MV-4-11 (cell line): ENCODE data around the gene GPR161.

Source experiments
- DNase-seq: peaks from one replicate; lab custom pipeline; 2025; lab: John Stamatoyannopoulos, UW

Gene GPR161

DNA sequence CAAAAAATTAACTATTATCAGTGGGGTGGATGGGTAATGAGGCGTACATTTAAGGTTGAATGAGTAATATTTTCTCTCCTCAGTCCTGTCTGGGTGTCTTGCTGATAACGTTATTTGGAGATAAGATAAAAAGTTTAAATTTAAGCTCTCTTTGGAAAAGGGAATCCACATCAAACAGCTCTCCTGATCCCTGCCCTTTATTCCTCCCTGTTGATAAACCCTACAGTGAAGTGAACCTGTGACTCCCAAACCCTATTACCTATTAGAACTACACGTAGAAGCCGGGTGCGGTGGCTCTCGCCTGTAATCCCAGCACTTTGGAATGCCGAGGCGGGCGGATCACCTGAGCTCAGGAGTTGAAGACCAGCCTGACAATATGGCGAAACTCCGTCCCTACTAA is 9.9 kb upstream of the GPR161 start:
- DNase-seq = no peak

- peak; percentile 72 for DNase-seq
Measured at GRCh38 chr1:168146160-168146539, 9.4 kb upstream of the GPR161 start.

GRCh38 chr1:168145184-168146159 is 8.7 kb upstream of the GPR161 start:
- peak; percentile 87 for DNase-seq

- no peak for DNase-seq
Measured at GRCh38 chr1:168141871-168142385, 5.2 kb upstream of the GPR161 start.

- DNase-seq = no peak
Measured at GRCh38 chr1:168139070-168139469, 2.3 kb upstream of the GPR161 start.

- no peak for DNase-seq
Measured at GRCh38 chr1:168138134-168138533, 1.4 kb upstream of the GPR161 start.

DNA sequence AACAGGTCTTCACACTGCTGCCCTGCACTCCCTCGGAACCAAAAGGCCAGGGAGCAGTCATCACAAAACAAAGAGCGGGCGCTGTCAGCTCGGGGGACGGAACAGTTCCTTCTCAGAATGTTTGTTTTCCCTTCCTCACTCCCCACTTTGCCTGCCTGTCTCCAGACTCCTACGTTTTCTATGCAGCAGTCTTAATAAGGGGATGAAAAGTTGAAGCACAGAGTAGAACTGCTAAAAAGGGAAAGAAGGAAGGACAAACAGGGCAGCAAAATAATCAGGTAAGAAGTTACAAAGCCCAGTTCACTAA is 738 bp upstream of the GPR161 start:
- DNase-seq = no peak

DNA sequence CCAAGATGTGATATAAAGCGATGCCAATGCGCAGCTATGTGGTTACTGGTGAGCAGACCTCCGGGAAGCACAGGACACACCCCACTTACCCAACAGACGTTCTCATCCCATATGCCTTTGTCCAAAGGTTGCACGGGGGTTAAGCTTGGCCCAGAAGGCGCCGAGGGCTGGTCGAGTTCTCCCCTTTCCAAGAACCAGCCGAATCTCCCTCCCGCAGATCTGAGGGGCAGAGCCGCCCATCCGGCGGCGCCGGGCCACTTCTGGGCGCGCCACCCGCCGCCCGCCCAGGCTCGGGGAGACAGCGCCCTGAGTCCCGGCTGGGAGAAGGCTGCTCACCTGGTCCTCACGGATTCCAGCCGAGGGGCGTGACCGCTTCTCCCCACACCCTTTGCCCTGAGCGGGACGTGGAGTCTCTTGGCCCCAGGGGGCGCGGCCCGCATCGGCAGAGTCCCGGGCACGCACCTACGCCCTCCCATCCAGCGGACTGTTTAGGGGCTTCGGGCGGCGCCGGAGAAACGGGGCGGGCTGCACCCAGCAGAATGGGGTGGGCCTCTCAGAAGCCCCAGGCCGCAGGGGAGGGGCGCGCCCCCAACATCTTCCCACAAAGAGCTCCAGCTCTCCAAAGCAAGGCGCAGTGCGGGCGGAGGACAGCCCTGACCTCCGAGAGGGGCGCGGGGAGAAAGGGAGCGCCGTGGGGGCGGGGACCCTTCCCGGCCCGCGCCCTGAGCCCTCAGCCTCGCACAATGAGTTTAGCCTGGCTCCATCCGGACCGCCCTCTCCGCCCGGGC is 615 bp downstream of the GPR161 start:
- DNase-seq = no peak

DNA sequence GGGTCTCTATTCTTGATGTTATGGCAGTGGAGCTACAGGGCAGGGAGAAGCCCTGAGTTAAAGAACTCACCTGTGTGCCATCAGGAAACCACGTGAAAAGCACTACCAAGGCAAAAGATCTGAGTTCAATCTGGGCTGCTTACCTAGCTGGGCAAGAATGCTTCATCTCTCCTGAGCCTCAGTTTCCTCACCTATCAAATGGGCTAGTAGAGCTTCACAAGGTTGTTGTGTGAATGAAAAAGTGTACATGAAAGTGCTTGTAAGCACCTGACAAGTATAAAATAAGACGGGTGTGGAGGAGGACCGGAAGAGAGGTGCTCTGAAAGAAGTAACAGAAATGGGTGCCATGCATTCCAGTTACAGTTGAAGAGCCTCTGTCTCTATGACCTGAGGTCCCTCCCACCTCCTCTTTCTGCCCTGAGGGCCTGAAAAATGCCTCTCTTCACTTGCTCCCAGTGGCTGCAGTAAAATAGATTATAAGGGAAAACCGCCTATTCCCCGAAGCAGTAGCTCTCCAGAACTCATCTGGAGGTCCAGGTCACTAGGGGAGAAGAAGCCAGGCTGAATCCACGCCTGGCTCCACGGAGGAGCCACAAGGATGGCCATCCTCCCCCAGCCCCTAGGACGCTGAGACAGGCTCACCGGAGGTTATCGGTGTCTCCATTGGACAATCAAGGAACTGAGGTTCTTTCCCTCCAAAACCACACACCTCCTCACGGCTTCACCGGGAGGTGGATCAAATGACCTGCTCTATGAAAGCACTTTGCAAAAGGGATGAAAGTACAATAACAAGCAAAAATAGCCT is 1.4 kb downstream of the GPR161 start:
- DNase-seq = no peak

GRCh38 chr1:168134642-168135041 is 2.1 kb downstream of the GPR161 start:
- no peak for DNase-seq

DNA sequence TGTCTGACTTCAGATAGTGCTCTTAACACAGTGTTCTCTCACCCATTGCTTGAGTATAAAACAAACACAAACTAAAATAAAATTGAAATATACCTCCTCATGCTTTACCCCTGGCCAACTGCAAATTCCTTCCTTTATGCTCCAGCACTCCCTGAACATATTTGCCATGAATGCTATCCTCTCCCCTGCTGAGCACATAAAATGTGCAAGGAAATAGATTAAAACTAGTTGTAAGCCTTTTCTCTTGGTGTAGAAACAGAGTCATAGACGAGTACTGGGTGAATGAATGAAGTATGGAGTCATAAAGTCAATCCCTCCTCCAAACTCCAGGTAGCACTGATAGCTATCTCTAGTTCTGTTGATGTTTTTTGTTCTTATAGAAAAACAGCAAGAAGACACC is 2.6 kb downstream of the GPR161 start:
- DNase-seq = no peak

- no peak for DNase-seq
Measured at GRCh38 chr1:168129933-168130332, 6.8 kb downstream of the GPR161 start.

DNA sequence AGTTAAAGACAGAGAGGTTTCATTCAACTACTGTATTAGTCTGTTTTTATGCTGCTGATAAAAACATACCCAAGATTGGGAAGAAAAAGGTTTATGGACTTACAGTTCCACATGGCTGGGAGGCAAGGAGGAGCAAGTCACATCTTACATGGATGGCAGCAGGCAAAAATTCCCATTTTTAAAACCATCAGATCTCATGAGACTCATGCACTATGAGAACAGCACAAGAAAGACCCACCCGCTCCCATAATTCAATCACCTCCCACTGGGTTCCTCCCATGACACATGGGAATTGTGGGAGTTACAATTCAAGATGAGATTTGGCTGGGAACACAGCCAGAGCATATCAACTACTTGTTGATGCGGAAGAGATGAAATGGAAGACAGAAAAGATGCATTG is 9.2 kb downstream of the GPR161 start:
- DNase-seq = no peak

GRCh38 chr1:168125051-168125450 is 11.7 kb downstream of the GPR161 start:
- DNase-seq = no peak

DNA sequence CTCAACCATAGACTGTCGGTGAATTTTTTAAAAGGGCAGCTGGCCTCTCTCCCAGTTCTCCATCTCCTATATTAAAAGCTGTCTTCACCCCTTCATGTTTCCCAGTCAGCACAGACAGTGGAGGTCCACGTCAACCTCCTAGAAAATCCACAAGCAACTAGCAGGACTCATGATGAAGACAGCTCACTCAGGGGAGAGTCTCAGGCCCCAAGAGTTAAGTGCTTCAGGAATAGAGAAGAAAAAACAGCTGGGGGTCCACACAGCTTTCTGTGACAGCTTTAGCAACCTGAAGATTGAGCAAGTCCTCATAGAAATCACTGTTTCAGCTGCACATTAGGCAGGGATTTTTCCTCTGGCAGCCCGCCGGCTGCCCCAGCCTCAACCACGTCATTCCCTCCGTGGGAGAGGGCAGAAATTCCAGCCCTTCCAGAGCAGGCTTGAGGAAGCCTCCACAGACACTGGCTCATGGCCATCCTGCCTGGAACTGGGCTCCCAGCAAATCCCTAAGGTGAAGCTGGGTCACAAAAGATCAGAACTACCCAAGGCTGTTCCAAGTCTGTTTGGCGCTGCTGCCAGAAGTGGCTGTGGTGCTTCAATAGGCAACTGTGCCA is 15.2 kb downstream of the GPR161 start:
- DNase-seq = no peak

DNA sequence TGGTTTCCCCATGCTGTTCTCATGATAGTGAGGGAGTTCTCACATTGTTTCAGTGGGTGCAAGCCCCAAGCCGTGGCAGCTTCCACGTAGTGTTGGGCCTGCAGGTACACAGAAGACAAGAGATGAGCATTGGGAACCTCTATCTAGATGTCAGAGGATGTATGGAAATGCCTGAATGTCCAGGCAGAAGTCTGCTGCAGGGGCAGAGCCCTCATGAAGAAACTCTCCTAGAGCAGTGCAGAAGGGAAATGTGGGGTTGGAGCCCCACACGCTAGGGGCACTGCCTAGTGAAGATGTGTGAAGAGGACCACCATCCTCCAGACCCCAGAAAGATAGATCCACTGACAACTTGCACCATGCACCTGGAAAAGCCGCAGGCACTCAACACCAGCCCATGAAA is 17.0 kb downstream of the GPR161 start:
- DNase-seq = no peak

DNA sequence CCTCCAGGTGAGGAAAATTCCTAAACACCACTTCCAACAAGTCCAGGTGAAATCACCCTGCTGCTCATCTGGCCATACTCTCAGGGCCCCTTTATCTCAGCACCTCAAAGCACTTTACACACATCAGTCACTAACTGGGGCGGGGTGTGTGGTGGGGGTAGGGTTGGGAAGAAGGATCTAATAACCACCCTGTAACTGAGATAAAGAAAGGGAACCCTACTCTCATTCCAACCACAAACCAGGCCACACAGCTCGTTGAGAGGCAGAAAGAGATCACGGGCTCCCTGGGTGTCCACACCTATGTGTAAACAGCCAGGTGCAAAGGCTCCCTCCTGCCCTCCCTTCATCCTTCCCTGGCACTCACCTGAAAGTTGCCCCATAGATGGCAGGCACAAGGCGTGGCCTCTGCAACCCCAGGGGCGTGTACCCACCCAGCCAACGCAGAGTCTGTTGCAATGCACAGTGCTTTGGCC is 20.4 kb downstream of the GPR161 start:
- no peak for DNase-seq

DNA sequence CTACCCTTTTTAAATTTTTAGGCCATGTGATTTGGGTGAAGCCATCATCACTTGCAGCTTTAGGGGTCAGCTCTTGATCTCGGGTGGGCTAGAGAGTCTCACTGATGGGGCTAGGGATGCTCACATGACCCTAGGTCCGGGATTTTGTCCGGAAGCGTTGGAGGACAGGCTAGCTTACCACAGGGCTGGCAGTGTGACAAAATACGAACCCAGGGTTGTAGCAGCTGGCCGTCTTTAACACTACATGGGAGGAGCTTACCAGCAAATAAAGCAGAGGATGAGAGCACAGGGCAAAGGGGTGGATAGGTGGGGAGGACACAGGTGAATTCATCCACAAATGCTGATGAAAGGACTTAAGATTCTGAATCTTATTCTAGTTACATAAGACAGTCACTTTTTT is 21.9 kb downstream of the GPR161 start:
- DNase-seq = no peak

- peak; percentile 52 for DNase-seq
Measured at GRCh38 chr1:168112673-168113305, 23.9 kb downstream of the GPR161 start.

GRCh38 chr1:168110896-168111545 is 25.7 kb downstream of the GPR161 start:
- DNase-seq = peak; percentile 56

DNA sequence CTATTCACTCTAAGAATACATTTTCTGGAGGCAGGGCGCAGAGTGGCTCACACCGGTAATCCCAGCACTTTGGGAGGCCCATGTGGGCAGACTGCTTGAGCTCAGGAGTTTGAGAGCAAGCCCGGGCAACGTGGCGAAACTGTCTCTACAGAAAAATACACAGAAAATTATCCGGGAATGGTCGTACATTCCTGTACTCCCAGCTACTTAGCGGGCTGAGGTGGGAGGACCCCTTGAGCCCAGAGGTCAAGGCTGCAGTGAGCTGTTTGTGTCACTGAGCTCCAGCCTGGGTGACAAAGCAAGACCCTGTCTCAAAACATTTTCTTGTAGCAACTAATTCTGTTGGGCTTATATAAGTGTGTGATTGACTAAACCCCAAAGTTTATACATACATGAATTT is 30.5 kb downstream of the GPR161 start:
- DNase-seq = no peak
